Kidney (tissue), 14 donors: Measurements from ENCODE around the gene CALCOCO2. TPM values are rescaled to one million over a fixed set of nuclear protein-coding genes. Genes with fewer than 3 reads are reported as not detected.
"Not testable (repeated sequence)": the region's sequence is repeated elsewhere in the genome, so short reads cannot be mapped to it uniquely, and the experiment has no call there.

Source experiments
- DNase-seq, 5 donors: peaks; one replicate each; pipeline ENCODE4 v3.0.0-alpha.2; 2013 to 2020
- FAIRE-seq: peaks from 2 replicates; lab custom pipeline; 2012; peaks lifted over from hg19 to GRCh38; lab: Jason Lieb, UNC
- H3K27ac ChIP-seq, 2 donors: one replicate each; pipeline ENCODE4 v1.7.0; 2013; ENCODE audit warnings: low read depth in 2 of 2, low read length in 2 of 2, inconsistent platforms in 1 of 2
- H3K27me3 ChIP-seq: one replicate; pipeline ENCODE4 v1.7.1; 2013; ENCODE audit warnings: low read length, inconsistent platforms; ENCODE audit not compliant: control insufficient read depth, insufficient read depth
- H3K36me3 ChIP-seq, 3 donors: one replicate each; pipeline versions ENCODE4 v1.7.0 to v1.7.1; 2013; ENCODE audit warnings: low read length in 3 of 3, control low read depth in 1 of 3, inconsistent platforms in 1 of 3; ENCODE audit not compliant: insufficient read depth in 3 of 3, control insufficient read depth in 2 of 3
- H3K4me1 ChIP-seq, 3 donors: one replicate each; pipeline versions ENCODE4 v1.7.0 to v1.7.1; 2013; ENCODE audit warnings: low read length in 3 of 3, inconsistent platforms in 1 of 3, low read depth in 1 of 3; ENCODE audit not compliant: control insufficient read depth in 2 of 3, insufficient read depth in 2 of 3
- H3K4me3 ChIP-seq, 3 donors: one replicate each; pipeline versions ENCODE4 v1.7.0 to v1.8.1; 2013; ENCODE audit warnings: low read length in 3 of 3, control low read depth in 1 of 3, inconsistent platforms in 1 of 3
- H3K9ac ChIP-seq, 3 donors: one replicate each; pipeline versions ENCODE4 v1.7.0 to v1.7.1; 2013; ENCODE audit warnings: low read length in 3 of 3, control low read depth in 1 of 3, inconsistent platforms in 1 of 3
- H3K9me3 ChIP-seq, 3 donors: one replicate each; pipeline versions ENCODE4 v1.7.0 to v1.7.1; 2013; ENCODE audit warnings: low read length in 3 of 3, control low read depth in 1 of 3, inconsistent platforms in 1 of 3; ENCODE audit not compliant: control insufficient read depth in 2 of 3, insufficient read depth in 1 of 3
- intact Hi-C: fragments of 100-400 bp; cut with DNase I; formaldehyde crosslinking; loops from one replicate; pipeline ENCODE4 v1.11.1; 2022
- polyA plus RNA-seq: library from polyadenylated mRNA; stranded (reverse); fragments of 350-450 nt; fragmentation: Illumina TruSeq; extraction: RNeasy Lipid Tissue Mini Kit (QIAGEN cat#74804); gene quantifications from one replicate; pipeline ENCODE4 v1.2.3, GENCODE V29; 2014; ENCODE audit warnings: low read depth, low replicate concordance; ENCODE audit not compliant: insufficient read depth
- total RNA-seq: library from RNA; stranded (reverse); fragmentation: NEBNext Ultra II Directional; extraction: Animal tissue kit (Norgen Biotek cat#: 25700); gene quantifications from one replicate; pipeline ENCODE4 v1.2.1, GENCODE V29; 2021
- TF ChIP-seq, protein P1 (sequence below): IDR thresholded peaks from 3 replicates; pipeline ENCODE4 v1.5.1; 2012; ENCODE audit warnings: mild to moderate bottlenecking, moderate library complexity, borderline replicate concordance; ENCODE audit not compliant: insufficient read depth; ENCODE audit errors: extremely low read depth
- donor health status: control.
- donor health status: control.
- donor health status: control.
- donor health status: control.
- donor health status: control.
- donor health status: DM: yes; HTN: yes; CAD: no.
- donor health status: Normal renal cell carcinoma (clear cell type).

Gene CALCOCO2
- total and polyA plus RNA-seq, 2 donors from 2014 or later, result 63.6 to 157 TPM

DNA sequence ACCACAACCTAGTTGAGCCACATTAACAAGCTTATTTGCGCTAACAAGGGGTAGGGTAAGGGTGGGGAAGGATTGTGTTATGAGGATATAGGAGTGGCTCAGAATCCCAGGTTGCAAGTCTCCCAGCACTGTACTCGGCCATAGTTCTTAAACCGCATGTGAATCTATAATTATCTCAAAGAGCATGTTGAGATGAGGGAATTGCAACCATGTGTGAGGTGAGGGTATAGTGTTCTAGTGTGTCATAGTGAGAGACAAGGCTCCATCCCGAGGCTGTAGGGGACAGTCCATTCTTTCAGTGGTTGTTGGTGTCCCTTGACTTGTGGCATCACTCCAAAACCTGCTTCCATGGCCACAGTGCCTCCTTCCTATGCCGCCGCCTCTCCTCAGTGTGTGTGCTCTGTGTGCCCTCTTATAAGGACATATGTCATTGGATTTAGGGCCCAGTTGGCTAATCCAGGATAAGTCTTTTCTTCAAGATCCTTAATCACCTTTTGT is 39.0 kb downstream of the CALCOCO2 start:
- peaks cover 0 to 3% (median 1%) of the 10 kb centered on the region in 3 donors for H3K36me3 ChIP-seq
- no peak overlapping the region for H3K9ac ChIP-seq
- no peaks in the 10 kb centered on the region for H3K9me3 ChIP-seq
- TF ChIP-seq, protein P1, sequence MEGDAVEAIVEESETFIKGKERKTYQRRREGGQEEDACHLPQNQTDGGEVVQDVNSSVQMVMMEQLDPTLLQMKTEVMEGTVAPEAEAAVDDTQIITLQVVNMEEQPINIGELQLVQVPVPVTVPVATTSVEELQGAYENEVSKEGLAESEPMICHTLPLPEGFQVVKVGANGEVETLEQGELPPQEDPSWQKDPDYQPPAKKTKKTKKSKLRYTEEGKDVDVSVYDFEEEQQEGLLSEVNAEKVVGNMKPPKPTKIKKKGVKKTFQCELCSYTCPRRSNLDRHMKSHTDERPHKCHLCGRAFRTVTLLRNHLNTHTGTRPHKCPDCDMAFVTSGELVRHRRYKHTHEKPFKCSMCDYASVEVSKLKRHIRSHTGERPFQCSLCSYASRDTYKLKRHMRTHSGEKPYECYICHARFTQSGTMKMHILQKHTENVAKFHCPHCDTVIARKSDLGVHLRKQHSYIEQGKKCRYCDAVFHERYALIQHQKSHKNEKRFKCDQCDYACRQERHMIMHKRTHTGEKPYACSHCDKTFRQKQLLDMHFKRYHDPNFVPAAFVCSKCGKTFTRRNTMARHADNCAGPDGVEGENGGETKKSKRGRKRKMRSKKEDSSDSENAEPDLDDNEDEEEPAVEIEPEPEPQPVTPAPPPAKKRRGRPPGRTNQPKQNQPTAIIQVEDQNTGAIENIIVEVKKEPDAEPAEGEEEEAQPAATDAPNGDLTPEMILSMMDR, result no peak
- intact Hi-C loops, result no loop called here
- no peaks in the 10 kb centered on the region for H3K27me3 ChIP-seq
- peaks cover 5 to 16% (median 5%) of the 10 kb centered on the region in 3 donors for H3K4me1 ChIP-seq
- FAIRE-seq (no peak), DNase-seq (no peak)
- H3K4me3 ChIP-seq, result no peak overlapping the region
- no peak overlapping the region for H3K27ac ChIP-seq

DNA sequence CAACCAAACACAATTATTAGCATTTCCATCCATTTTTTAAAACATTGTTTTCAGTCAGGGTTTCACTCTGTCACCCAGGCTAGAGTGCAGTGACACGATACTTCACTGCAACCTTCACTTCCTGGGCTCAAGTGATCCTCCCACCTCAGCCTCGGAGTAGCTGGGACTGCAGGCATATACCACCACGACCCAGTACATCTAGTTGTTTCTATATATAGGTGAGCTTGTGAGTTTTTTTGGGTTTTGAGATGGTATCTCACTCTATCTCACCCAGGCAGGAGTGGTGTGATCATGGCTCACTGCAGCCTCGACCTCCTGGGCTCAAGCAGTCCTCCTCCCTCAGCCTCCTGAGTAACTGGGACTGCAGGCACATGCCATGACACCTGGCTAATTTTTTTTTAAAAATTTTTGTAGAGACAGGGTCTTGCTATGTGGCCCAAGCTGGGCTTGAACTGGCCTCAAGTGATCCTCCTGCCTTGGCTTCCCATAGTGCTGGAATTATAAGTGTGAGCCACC is 40.3 kb downstream of the CALCOCO2 start:
- Histone ChIP-seq H3K27me3 (no peaks in the 10 kb centered on the region), H3K27ac (no peak overlapping the region), H3K9me3 (no peaks in the 10 kb centered on the region), H3K4me1 (peaks cover 5 to 16% (median 5%) of the 10 kb centered on the region in 3 donors), H3K4me3 (no peak overlapping the region), H3K9ac (no peak overlapping the region), H3K36me3 (peaks cover 0 to 2% (median 0%) of the 10 kb centered on the region in 3 donors)
- no peak for DNase-seq
- TF ChIP-seq, protein P1, result no peak
- FAIRE-seq, result no peak
- intact Hi-C loops, result no loop called here

DNA sequence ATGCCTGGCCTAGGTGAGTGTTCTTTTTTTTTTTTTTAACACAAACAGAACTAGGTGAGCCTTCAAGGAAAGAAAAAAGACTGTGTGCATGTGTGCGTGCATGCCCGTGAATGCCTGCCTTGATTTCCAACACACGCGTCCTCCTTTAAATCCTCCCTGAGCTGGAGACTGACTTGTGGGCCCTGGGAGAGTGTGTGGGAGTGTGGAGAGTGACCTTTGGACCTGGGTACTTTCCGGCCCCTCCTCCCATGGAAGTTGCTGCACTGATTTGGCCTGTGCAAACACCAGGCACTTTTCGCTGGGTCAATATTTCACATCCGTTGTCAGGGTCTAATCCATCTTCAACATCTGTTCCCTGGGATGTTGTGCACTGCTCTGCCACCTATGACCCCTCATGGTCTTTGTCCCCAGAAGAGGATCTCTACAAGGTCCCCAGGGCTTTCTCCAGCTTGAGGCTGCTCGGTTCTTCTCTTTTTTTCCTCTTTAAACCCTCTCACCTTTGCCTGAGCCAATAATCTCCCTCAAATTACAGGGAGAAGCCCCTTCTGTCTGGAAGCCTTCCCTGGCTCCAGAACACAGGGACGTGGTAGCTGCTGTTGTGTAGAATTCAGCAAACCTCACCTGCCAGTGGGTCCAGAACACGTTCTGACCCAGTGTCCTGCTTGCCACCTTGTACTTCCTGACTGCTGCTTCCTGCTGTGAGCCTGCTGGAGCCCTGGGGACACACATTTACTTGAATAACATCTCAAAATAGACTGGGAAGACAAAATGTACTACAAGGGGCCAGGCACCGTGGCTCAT is 40.9 kb downstream of the CALCOCO2 start:
- FAIRE-seq, result no peak
- Histone ChIP-seq H3K4me3 (no peak overlapping the region), H3K9me3 (no peaks in the 10 kb centered on the region), H3K4me1 (peaks cover 5 to 16% (median 5%) of the 10 kb centered on the region in 3 donors), H3K9ac (no peak overlapping the region), H3K27ac (no peak overlapping the region), H3K27me3 (no peaks in the 10 kb centered on the region), H3K36me3 (no peaks in the 10 kb centered on the region)
- TF ChIP-seq, protein P1, result no peak
- DNase-seq, result peak in 4 of 5 donors; percentile 70 to 82 (median 72)
- intact Hi-C loops, result no loop called here

DNA sequence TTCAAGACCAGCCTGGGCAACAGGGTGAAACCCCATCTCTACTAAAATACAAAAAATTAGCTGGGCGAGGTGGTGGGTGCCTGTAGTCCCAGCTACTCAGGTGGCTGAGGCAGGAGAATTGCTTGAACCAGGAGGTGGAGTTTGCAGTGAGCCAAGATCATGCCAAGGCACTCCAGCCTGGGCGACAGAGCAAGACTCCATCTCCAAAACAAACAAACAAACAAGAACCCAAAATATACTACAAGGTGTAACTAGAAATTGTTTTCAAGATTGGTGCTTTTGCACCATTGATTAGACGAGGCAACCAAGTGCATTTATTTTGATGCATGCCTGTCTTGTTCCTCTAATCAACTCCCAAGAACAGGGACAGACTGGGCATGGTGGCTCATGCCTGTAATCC is 41.6 kb downstream of the CALCOCO2 start:
- DNase-seq, H3K36me3 ChIP-seq, intact Hi-C loops, H3K9ac ChIP-seq, H3K27me3 ChIP-seq, H3K9me3 ChIP-seq, FAIRE-seq, H3K4me3 ChIP-seq: not testable (repeated sequence)
- H3K4me1 ChIP-seq, result peaks cover 5 to 16% (median 5%) of the 10 kb centered on the region in 3 donors
- peak overlapping the region in 1 of 2 donors; percentile 20 for H3K27ac ChIP-seq
